A549 (cell line): ENCODE results near the gene AMPD3.

Source experiments
- BHLHE40 ChIP-seq: IDR thresholded peaks from 2 replicates; pipeline ENCODE4 v1.6.1; 2012; ENCODE audit warnings: low read depth, low read length, inconsistent platforms
- CBX2 ChIP-seq: fragments of 200-600 bp; sonication (generic); IDR thresholded peaks from 2 replicates; pipeline ENCODE4 v1.6.1; 2016; ENCODE audit warnings: low read depth, mild to moderate bottlenecking, borderline replicate concordance
- CEBPB ChIP-seq, 2 experiments: fragments of >200 bp in 1 of 2; sonication (Bioruptor Twin) in 1 of 2; formaldehyde crosslinking in 1 of 2; IDR thresholded peaks; 2 replicates each; pipeline ENCODE4 v1.6.1; 2012 to 2016
- EHF ChIP-seq: fragments of 250-450 bp; sonication (Bioruptor Pico); IDR thresholded peaks from 2 replicates; pipeline ENCODE4 v1.5.0; 2020; ENCODE audit warnings: mild to moderate bottlenecking
- POLR2A ChIP-seq: IDR thresholded peaks from 2 replicates; pipeline ENCODE4 v1.6.1; 2012; ENCODE audit warnings: mild to moderate bottlenecking, low read length
- POLR2AphosphoS2 ChIP-seq: conservative IDR thresholded peaks from 2 replicates; pipeline ENCODE4 v1.6.1; 2012; ENCODE audit warnings: low read length, improper control_type of control experiment, inconsistent platforms
- SMC3 ChIP-seq: fragments of >200 bp; sonication (Bioruptor Twin); formaldehyde crosslinking; IDR thresholded peaks from 3 replicates; pipeline ENCODE4 v1.6.1; 2018; ENCODE audit warnings: inconsistent platforms
- TF ChIP-seq, protein P1 (sequence below): fragments of 250-450 bp; sonication (Bioruptor Pico); IDR thresholded peaks from 2 replicates; pipeline ENCODE4 v1.5.0; 2020; ENCODE audit warnings: low read depth, mild to moderate bottlenecking, moderate library complexity
- TF ChIP-seq, protein P2 (sequence below): fragments of >200 bp; sonication (Bioruptor Twin); formaldehyde crosslinking; IDR thresholded peaks from 3 replicates; pipeline ENCODE4 v1.5.1; 2016
- TF ChIP-seq, protein P3 (sequence below): fragments of 200-600 bp; sonication (generic); IDR thresholded peaks from 2 replicates; pipeline ENCODE4 v1.6.1; 2016; ENCODE audit warnings: antibody characterized with exemption, mild to moderate bottlenecking, moderate library complexity
- TF ChIP-seq, protein P4 (sequence below): IDR thresholded peaks from 2 replicates; pipeline ENCODE4 v1.6.1; 2012
- TF ChIP-seq, protein P5 (sequence below): fragments of 450-650 bp; IDR thresholded peaks from 2 replicates; pipeline ENCODE4 v1.6.1; 2014; ENCODE audit warnings: antibody characterized with exemption

DNA sequence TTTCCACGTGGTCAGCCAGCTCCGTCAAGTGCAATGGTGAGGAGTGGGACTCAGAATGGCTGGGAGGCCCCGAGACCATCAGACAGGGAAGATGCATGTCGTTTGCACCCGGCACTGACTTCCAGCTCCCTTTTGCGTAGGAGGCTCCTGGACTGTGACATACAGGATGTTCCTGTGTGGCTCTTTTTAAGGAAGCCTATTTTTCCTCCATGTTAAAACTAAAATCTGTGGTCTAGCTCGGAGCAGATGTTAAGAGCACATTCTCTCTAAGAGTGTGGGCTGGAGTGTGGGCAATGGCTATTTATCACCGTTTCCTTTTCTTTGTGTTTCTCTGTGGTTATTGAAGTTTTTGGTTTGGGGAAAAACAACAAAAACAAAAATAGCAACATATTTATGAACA lies 40.9 kb upstream of the AMPD3 start:
- TF ChIP-seq, protein P1, sequence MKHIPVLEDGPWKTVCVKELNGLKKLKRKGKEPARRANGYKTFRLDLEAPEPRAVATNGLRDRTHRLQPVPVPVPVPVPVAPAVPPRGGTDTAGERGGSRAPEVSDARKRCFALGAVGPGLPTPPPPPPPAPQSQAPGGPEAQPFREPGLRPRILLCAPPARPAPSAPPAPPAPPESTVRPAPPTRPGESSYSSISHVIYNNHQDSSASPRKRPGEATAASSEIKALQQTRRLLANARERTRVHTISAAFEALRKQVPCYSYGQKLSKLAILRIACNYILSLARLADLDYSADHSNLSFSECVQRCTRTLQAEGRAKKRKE, result no peak
- TF ChIP-seq SMC3 (no peak), CEBPB (IDR thresholded peaks at IDR 0.05) (no peak), POLR2A (no peak), BHLHE40 (no peak), EHF (CRISPR knock-in tag) (no peak), CBX2 (no peak), POLR2AphosphoS2 (no peak)
- TF ChIP-seq, protein P2, sequence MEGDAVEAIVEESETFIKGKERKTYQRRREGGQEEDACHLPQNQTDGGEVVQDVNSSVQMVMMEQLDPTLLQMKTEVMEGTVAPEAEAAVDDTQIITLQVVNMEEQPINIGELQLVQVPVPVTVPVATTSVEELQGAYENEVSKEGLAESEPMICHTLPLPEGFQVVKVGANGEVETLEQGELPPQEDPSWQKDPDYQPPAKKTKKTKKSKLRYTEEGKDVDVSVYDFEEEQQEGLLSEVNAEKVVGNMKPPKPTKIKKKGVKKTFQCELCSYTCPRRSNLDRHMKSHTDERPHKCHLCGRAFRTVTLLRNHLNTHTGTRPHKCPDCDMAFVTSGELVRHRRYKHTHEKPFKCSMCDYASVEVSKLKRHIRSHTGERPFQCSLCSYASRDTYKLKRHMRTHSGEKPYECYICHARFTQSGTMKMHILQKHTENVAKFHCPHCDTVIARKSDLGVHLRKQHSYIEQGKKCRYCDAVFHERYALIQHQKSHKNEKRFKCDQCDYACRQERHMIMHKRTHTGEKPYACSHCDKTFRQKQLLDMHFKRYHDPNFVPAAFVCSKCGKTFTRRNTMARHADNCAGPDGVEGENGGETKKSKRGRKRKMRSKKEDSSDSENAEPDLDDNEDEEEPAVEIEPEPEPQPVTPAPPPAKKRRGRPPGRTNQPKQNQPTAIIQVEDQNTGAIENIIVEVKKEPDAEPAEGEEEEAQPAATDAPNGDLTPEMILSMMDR, result no peak
- TF ChIP-seq, protein P3, sequence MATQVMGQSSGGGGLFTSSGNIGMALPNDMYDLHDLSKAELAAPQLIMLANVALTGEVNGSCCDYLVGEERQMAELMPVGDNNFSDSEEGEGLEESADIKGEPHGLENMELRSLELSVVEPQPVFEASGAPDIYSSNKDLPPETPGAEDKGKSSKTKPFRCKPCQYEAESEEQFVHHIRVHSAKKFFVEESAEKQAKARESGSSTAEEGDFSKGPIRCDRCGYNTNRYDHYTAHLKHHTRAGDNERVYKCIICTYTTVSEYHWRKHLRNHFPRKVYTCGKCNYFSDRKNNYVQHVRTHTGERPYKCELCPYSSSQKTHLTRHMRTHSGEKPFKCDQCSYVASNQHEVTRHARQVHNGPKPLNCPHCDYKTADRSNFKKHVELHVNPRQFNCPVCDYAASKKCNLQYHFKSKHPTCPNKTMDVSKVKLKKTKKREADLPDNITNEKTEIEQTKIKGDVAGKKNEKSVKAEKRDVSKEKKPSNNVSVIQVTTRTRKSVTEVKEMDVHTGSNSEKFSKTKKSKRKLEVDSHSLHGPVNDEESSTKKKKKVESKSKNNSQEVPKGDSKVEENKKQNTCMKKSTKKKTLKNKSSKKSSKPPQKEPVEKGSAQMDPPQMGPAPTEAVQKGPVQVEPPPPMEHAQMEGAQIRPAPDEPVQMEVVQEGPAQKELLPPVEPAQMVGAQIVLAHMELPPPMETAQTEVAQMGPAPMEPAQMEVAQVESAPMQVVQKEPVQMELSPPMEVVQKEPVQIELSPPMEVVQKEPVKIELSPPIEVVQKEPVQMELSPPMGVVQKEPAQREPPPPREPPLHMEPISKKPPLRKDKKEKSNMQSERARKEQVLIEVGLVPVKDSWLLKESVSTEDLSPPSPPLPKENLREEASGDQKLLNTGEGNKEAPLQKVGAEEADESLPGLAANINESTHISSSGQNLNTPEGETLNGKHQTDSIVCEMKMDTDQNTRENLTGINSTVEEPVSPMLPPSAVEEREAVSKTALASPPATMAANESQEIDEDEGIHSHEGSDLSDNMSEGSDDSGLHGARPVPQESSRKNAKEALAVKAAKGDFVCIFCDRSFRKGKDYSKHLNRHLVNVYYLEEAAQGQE, result no peak
- TF ChIP-seq, protein P4, sequence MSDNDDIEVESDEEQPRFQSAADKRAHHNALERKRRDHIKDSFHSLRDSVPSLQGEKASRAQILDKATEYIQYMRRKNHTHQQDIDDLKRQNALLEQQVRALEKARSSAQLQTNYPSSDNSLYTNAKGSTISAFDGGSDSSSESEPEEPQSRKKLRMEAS, result no peak
- TF ChIP-seq, protein P5, sequence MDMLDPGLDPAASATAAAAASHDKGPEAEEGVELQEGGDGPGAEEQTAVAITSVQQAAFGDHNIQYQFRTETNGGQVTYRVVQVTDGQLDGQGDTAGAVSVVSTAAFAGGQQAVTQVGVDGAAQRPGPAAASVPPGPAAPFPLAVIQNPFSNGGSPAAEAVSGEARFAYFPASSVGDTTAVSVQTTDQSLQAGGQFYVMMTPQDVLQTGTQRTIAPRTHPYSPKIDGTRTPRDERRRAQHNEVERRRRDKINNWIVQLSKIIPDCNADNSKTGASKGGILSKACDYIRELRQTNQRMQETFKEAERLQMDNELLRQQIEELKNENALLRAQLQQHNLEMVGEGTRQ, result no peak
